CD4-positive, alpha-beta memory T cell (primary cell): ENCODE data around the gene RFPL1. TPM values are rescaled to one million over a fixed set of nuclear protein-coding genes. Genes with fewer than 3 reads are reported as not detected.
"Not testable (repeated sequence)": the region's sequence is repeated elsewhere in the genome, so short reads cannot be mapped to it uniquely, and the experiment has no call there.

Experiments
- CTCF ChIA-PET: fragments of 350-600 bp; sonication (Branson Sonifier 250); formaldehyde crosslinking; loops from one replicate; lab custom pipeline; 2021; ENCODE audit warnings: inconsistent platforms; ENCODE audit not compliant: partially characterized antibody; lab: Charles Lee
- POLR2A ChIA-PET: fragments of 350-600 bp; sonication (Branson Sonifier 250); formaldehyde crosslinking; loops from one replicate; lab custom pipeline; 2021; ENCODE audit not compliant: partially characterized antibody; lab: Charles Lee
- DNase-seq, 5 donors: peaks; one replicate each; pipeline versions ENCODE4 v3.0.0 to v3.0.0-alpha.2; 2020 to 2022; ENCODE audit warnings: mixed read lengths in 1 of 5
- H3K27ac ChIP-seq: one replicate; pipeline ENCODE4 v1.7.0; 2013; ENCODE audit warnings: low read depth, low read length
- H3K27me3 ChIP-seq: 2 replicates; pipeline ENCODE4 v1.7.0; 2013; ENCODE audit warnings: mild to moderate bottlenecking, low read length, moderate library complexity; ENCODE audit not compliant: insufficient read depth
- H3K36me3 ChIP-seq: 2 replicates; pipeline ENCODE4 v1.7.0; 2013; ENCODE audit warnings: mild to moderate bottlenecking, low read length, moderate library complexity; ENCODE audit not compliant: insufficient read depth
- H3K4me1 ChIP-seq: 2 replicates; pipeline ENCODE4 v1.7.0; 2013; ENCODE audit warnings: mild to moderate bottlenecking, low read length, moderate library complexity; ENCODE audit not compliant: insufficient read depth
- H3K4me3 ChIP-seq, 2 donors: one replicate each; pipeline ENCODE4 v1.7.0; 2013; ENCODE audit warnings: low read length in 2 of 2, mild to moderate bottlenecking in 1 of 2
- H3K9me3 ChIP-seq, 2 donors: one replicate each; pipeline ENCODE4 v1.7.0; 2013; ENCODE audit warnings: low read length in 2 of 2, control low read depth in 1 of 2; ENCODE audit not compliant: control insufficient read depth in 1 of 2
- H3K27ac Mint-ChIP-seq, 7 donors: one replicate each; pipeline ENCODE4 v1.8.0; 2020 to 2021; ENCODE audit warnings: mixed read lengths in 7 of 7, mild to moderate bottlenecking in 6 of 7, inconsistent platforms in 3 of 7, moderate library complexity in 3 of 7
- H3K27me3 Mint-ChIP-seq, 2 donors: one replicate each; pipeline ENCODE4 v1.8.0; 2020 to 2021; ENCODE audit warnings: mixed read lengths in 2 of 2
- H3K36me3 Mint-ChIP-seq, 2 donors: one replicate each; pipeline ENCODE4 v1.8.0; 2020 to 2021; ENCODE audit warnings: mixed read lengths in 2 of 2, inconsistent platforms in 1 of 2, mild to moderate bottlenecking in 1 of 2
- H3K4me1 Mint-ChIP-seq, 4 donors: one replicate each; pipeline ENCODE4 v1.8.0; 2020 to 2021; ENCODE audit warnings: mixed read lengths in 4 of 4, mild to moderate bottlenecking in 1 of 4
- H3K4me3 Mint-ChIP-seq, 8 donors: one replicate each; pipeline ENCODE4 v1.8.0; 2020 to 2021; ENCODE audit warnings: mixed read lengths in 8 of 8, mild to moderate bottlenecking in 7 of 8, moderate library complexity in 6 of 8, inconsistent platforms in 3 of 8
- H3K9me3 Mint-ChIP-seq, 8 donors: one replicate each; pipeline ENCODE4 v1.8.0; 2020 to 2021; ENCODE audit warnings: mixed read lengths in 8 of 8, mild to moderate bottlenecking in 5 of 8, inconsistent platforms in 3 of 8, moderate library complexity in 1 of 8
- intact Hi-C: fragments of 100-400 bp; cut with micrococcal nuclease; formaldehyde crosslinking; loops from one replicate; pipeline ENCODE4 v1.15.1; 2023
- polyA plus RNA-seq, 2 donors: library from polyadenylated mRNA; unstranded; fragments of 300-500 nt; fragmentation: Illumina TruSeq; gene quantifications; one replicate each; pipeline ENCODE4 v1.2.3, GENCODE V29; 2021
- total RNA-seq, 2 experiments: library from RNA; stranded (reverse); gene quantifications; one replicate each; pipeline ENCODE4 v1.2.3, GENCODE V29; 2021

RFPL1 gene
- total and polyA plus RNA-seq, 4 experiments from 2014 or later = not detected

DNA sequence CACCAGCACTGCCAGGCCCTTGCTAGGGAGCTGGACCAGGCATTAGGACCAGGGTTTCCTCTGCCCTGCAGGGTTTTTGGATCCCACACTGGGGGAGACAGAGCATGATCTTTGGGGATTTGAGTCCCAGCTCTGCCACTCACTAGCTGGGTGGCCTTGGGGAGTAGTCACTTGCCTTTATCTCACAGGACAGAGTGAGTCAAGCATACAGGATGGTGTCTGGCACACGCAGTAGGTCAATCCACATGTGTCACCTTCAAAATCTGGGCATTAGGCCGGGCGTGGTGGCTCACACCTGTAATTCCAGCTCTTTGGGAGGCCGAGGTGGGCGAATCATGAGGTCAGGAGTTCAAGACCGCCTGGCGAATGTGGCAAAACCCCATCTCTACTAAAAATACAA, 44.3 kb downstream of the RFPL1 start:
- Histone ChIP-seq H3K9me3 (no peaks in the 10 kb centered on the region), H3K4me1 (no peaks in the 10 kb centered on the region), H3K36me3 (no peaks in the 10 kb centered on the region), H3K27me3 (peaks cover 10% of the 10 kb centered on the region), H3K4me3 (no peak overlapping the region), H3K27ac (no peak overlapping the region)
- POLR2A ChIA-PET = no interaction called here
- DNase-seq = no peak
- Mint-ChIP-seq H3K27me3 (peaks cover 21 to 22% of the 10 kb centered on the region in 2 donors), H3K4me3 (no peak overlapping the region), H3K9me3 (peaks cover 0 to 8% (median 0%) of the 10 kb centered on the region in 8 donors), H3K4me1 (peaks cover 5 to 22% (median 10%) of the 10 kb centered on the region in 4 donors), H3K27ac (no peak overlapping the region), H3K36me3 (peaks cover 2 to 7% of the 10 kb centered on the region in 2 donors)
- CTCF ChIA-PET = no interaction called here
- intact Hi-C loops = no loop called here

GRCh38 chr22:29483254-29483653, 44.9 kb downstream of the RFPL1 start:
- intact Hi-C loops = no loop called here
- Histone ChIP-seq H3K27me3 (peaks cover 10% of the 10 kb centered on the region), H3K4me1 (no peaks in the 10 kb centered on the region), H3K4me3 (no peak overlapping the region), H3K9me3 (no peaks in the 10 kb centered on the region), H3K27ac (no peak overlapping the region), H3K36me3 (no peaks in the 10 kb centered on the region)
- DNase-seq = no peak
- no peak overlapping the region for H3K27ac Mint-ChIP-seq
- ChIA-PET CTCF (no interaction called here), POLR2A (no interaction called here)
- no peak overlapping the region for H3K4me3 Mint-ChIP-seq
- H3K9me3 Mint-ChIP-seq = peaks cover 0 to 8% (median 0%) of the 10 kb centered on the region in 8 donors
- peaks cover 19 to 21% of the 10 kb centered on the region in 2 donors for H3K27me3 Mint-ChIP-seq
- peaks cover 5 to 22% (median 10%) of the 10 kb centered on the region in 4 donors for H3K4me1 Mint-ChIP-seq
- H3K36me3 Mint-ChIP-seq = peaks cover 3 to 8% of the 10 kb centered on the region in 2 donors

- H3K27me3 ChIP-seq = no peaks in the 10 kb centered on the region
- no peaks in the 10 kb centered on the region for H3K9me3 ChIP-seq
- no peaks in the 10 kb centered on the region for H3K36me3 ChIP-seq
- CTCF ChIA-PET = interaction anchor here (1.9 kb wide), 1 partner anchor 14 kb away, joined by 6 read pairs; no protein-coding TSS in a partner anchor
- no peaks in the 10 kb centered on the region for H3K4me1 ChIP-seq
- intact Hi-C loops = no loop called here
- peaks cover 3 to 16% of the 10 kb centered on the region in 2 donors for H3K36me3 Mint-ChIP-seq
- no peak for DNase-seq
- no peak overlapping the region for H3K27ac Mint-ChIP-seq
- H3K27ac ChIP-seq = no peak overlapping the region
- peaks cover 9 to 10% of the 10 kb centered on the region in 2 donors for H3K27me3 Mint-ChIP-seq
- H3K4me1 Mint-ChIP-seq = peaks cover 2 to 13% (median 5%) of the 10 kb centered on the region in 4 donors
- H3K9me3 Mint-ChIP-seq = peaks cover 0 to 5% (median 0%) of the 10 kb centered on the region in 8 donors
- POLR2A ChIA-PET = no interaction called here
- no peak overlapping the region for H3K4me3 Mint-ChIP-seq
- no peak overlapping the region for H3K4me3 ChIP-seq
Observed at GRCh38 chr22:29484642-29485041, 46.3 kb downstream of the RFPL1 start.

GRCh38 chr22:29485448-29485847, 47.1 kb downstream of the RFPL1 start:
- Mint-ChIP-seq H3K36me3 (peaks cover 3 to 19% of the 10 kb centered on the region in 2 donors), H3K27me3 (peaks cover 8% of the 10 kb centered on the region in 2 donors), H3K27ac (no peak overlapping the region), H3K4me1 (peaks cover 0 to 11% (median 4%) of the 10 kb centered on the region in 4 donors), H3K4me3 (no peak overlapping the region), H3K9me3 (peaks cover 0 to 4% (median 0%) of the 10 kb centered on the region in 8 donors)
- H3K4me1 ChIP-seq = no peaks in the 10 kb centered on the region
- POLR2A ChIA-PET = no interaction called here
- no peak for DNase-seq
- H3K36me3 ChIP-seq = no peaks in the 10 kb centered on the region
- H3K4me3 ChIP-seq = no peak overlapping the region
- no peaks in the 10 kb centered on the region for H3K9me3 ChIP-seq
- CTCF ChIA-PET = interaction anchor here (1.9 kb wide), 1 partner anchor 14 kb away, joined by 6 read pairs; no protein-coding TSS in a partner anchor
- intact Hi-C loops = no loop called here
- no peaks in the 10 kb centered on the region for H3K27me3 ChIP-seq
- no peak overlapping the region for H3K27ac ChIP-seq

DNA sequence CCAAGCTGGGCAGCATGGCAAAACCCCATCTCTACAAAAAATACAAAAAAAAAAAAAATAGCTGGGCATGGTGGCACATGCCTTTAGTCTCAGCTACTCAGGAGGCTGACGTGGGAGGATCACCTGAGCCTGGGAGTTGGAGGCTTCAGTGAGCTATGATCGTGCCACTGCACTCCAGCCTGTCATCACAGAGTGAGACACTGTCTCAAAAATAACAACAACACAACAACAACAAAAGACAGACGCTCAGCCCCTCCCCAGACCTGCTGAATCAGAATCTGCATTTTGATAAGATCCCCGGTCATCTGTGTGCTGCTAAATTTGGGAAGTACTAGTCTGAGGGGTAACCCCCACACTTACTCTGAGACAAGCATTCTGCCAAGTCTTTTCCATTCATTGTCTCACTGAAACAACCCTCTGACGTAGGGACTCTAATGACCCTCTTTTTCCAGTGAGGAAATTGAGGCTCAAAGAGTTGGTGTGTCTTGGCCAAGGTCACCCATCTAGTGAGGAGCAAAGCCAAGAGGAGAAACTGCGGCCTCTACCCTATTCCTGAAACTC, 49.1 kb downstream of the RFPL1 start:
- Mint-ChIP-seq H3K4me1 (no peaks in the 10 kb centered on the region), H3K4me3 (no peak overlapping the region), H3K27ac (no peak overlapping the region), H3K9me3 (no peaks in the 10 kb centered on the region), H3K36me3 (peaks cover 3 to 19% of the 10 kb centered on the region in 2 donors), H3K27me3 (no peaks in the 10 kb centered on the region)
- H3K4me1 ChIP-seq = no peaks in the 10 kb centered on the region
- no peaks in the 10 kb centered on the region for H3K36me3 ChIP-seq
- POLR2A ChIA-PET = interaction anchor here (0.9 kb wide), 1 partner anchor 1784 kb away, joined by 3 read pairs; no protein-coding TSS in a partner anchor
- no peak overlapping the region for H3K27ac ChIP-seq
- intact Hi-C loops = no loop called here
- H3K4me3 ChIP-seq = no peak overlapping the region
- DNase-seq = no peak
- no peaks in the 10 kb centered on the region for H3K27me3 ChIP-seq
- CTCF ChIA-PET = interaction anchor here (0.7 kb wide), 1 partner anchor 942 kb away, joined by 4 read pairs; no protein-coding TSS in a partner anchor
- no peaks in the 10 kb centered on the region for H3K9me3 ChIP-seq

DNA sequence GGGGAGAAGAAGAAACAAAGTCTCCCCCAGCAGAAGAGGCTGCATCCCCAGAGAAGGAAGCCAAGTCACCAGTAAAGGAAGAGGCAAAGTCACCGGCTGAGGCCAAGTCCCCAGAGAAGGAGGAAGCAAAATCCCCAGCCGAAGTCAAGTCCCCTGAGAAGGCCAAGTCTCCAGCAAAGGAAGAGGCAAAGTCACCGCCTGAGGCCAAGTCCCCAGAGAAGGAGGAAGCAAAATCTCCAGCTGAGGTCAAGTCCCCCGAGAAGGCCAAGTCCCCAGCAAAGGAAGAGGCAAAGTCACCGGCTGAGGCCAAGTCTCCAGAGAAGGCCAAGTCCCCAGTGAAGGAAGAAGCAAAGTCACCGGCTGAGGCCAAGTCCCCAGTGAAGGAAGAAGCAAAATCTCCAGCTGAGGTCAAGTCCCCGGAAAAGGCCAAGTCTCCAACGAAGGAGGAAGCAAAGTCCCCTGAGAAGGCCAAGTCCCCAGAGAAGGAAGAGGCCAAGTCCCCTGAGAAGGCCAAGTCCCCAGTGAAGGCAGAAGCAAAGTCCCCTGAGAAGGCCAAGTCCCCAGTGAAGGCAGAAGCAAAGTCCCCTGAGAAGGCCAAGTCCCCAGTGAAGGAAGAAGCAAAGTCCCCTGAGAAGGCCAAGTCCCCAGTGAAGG, 50.9 kb downstream of the RFPL1 start:
- DNase-seq, H3K27me3 Mint-ChIP-seq, H3K4me3 Mint-ChIP-seq, H3K4me3 ChIP-seq, POLR2A ChIA-PET, H3K4me1 Mint-ChIP-seq, H3K36me3 ChIP-seq, H3K27me3 ChIP-seq, intact Hi-C loops, H3K27ac Mint-ChIP-seq, H3K9me3 ChIP-seq, H3K9me3 Mint-ChIP-seq, H3K4me1 ChIP-seq, CTCF ChIA-PET, H3K27ac ChIP-seq: not testable (repeated sequence)
- peaks cover 3 to 19% of the 10 kb centered on the region in 2 donors for H3K36me3 Mint-ChIP-seq

GRCh38 chr22:29491012-29491411, 52.6 kb downstream of the RFPL1 start:
- H3K4me1 ChIP-seq = no peaks in the 10 kb centered on the region
- H3K27me3 ChIP-seq = no peaks in the 10 kb centered on the region
- peaks cover 3 to 33% of the 10 kb centered on the region in 2 donors for H3K36me3 Mint-ChIP-seq
- H3K9me3 ChIP-seq = no peaks in the 10 kb centered on the region
- no peak overlapping the region for H3K4me3 ChIP-seq
- POLR2A ChIA-PET = no interaction called here
- DNase-seq = no peak
- intact Hi-C loops = no loop called here
- H3K27ac Mint-ChIP-seq = no peak overlapping the region
- no peaks in the 10 kb centered on the region for H3K36me3 ChIP-seq
- no peaks in the 10 kb centered on the region for H3K4me1 Mint-ChIP-seq
- no peak overlapping the region for H3K4me3 Mint-ChIP-seq
- no peaks in the 10 kb centered on the region for H3K27me3 Mint-ChIP-seq
- H3K9me3 Mint-ChIP-seq = peaks cover 0 to 7% (median 0%) of the 10 kb centered on the region in 8 donors
- H3K27ac ChIP-seq = no peak overlapping the region
- CTCF ChIA-PET = no interaction called here
